NCI-H2227 treated with DMSO at 0.1 percent for 48 hours (cell line): ENCODE results near the gene UTY.
"Not testable (repeated sequence)": the region's sequence is repeated elsewhere in the genome, so short reads cannot be mapped to it uniquely, and the experiment has no call there.

Source experiments
- DNase-seq: peaks from one replicate; lab custom pipeline; 2025; lab: John Stamatoyannopoulos, UW

UTY gene

DNA sequence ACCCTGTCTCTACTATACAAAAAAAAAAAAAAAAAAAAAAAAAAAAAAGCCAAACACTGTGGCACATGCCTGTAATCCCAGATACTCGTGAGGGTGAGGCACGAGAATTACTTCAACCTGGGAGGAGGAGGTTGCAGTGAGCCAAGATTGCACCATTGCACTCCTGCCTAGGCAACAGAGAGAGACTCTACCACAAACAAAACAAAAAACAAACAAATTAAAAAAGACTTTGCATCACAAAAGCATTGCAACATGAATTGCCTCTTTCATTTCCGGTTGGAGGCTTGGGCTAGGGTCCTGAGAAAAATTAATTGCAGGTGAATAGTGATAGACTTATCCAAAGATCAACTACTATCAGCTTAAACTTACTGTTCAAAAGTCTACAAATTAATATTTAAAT, 180.4 kb downstream of the UTY start:
- no peak for DNase-seq

DNA sequence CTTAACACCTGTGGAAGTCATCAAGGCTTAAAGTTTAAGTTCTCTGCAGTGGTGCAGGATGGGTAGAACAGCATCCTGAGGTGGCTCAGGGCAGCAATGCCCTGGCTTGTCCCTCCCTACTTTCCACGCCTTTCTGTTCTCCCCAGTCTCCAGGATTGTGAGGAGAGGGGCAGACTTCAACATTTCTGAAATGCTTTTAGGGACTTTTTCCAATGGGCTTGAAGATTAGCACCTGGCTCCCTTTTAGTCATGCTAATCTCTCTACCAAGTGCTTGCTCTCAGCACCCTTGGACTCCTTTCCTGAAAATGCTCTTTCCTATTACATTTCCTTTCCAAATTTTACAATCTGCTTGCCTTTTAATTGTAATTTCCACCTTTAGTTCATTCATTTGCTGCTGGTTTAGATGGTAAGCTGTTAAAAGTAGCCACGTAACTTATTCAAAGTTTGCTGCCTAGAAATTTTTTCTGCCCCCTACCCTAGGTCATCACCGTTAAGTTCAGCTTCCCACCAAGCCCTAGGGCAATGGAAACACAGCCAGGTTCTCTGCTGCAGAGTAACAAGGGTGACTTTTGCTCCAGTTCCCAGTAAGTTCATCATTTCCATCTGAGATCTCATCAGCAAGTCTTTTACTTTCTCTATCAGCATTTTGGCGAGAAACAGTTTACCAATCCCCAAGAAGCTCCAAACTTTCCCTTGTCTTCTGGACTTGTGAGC, 183.5 kb downstream of the UTY start:
- no peak for DNase-seq

DNA sequence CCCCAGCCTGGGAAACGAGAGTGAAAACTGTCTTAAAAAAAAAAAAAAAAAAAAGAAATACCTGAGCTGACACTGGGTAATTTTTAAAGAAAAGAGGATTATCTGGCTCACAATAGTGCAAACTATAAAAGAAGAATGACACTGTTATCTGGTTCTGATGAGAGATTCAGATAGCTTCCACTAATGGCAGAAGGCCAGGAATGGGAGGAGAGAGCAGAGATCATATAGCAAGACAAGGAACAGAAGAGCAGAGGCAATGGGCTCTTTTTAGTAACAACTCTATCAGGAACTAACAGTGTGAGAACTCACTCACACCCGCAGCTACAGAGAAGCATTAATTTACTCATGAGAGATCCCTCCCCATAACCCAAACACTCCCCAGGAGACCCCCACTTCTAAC, 184.8 kb downstream of the UTY start:
- no peak for DNase-seq

DNA sequence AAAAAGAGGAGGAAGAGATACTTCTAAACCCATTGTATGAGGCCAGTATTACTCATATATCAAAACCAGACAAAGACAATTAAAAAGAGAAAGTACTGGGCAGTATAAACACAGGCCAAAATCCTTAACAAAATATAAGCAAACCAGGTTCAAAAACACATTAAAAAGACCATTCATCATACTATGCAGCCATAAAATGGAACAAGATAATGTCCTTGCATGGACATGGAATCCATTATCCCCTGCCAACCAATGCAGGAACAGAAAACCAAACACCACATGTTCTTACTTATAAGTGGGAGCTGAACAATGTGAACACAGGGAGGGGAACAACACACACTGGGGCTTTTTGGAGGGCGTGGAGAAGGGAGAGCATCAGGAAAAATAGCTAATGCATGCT, 188.6 kb downstream of the UTY start:
- no peak for DNase-seq

DNA sequence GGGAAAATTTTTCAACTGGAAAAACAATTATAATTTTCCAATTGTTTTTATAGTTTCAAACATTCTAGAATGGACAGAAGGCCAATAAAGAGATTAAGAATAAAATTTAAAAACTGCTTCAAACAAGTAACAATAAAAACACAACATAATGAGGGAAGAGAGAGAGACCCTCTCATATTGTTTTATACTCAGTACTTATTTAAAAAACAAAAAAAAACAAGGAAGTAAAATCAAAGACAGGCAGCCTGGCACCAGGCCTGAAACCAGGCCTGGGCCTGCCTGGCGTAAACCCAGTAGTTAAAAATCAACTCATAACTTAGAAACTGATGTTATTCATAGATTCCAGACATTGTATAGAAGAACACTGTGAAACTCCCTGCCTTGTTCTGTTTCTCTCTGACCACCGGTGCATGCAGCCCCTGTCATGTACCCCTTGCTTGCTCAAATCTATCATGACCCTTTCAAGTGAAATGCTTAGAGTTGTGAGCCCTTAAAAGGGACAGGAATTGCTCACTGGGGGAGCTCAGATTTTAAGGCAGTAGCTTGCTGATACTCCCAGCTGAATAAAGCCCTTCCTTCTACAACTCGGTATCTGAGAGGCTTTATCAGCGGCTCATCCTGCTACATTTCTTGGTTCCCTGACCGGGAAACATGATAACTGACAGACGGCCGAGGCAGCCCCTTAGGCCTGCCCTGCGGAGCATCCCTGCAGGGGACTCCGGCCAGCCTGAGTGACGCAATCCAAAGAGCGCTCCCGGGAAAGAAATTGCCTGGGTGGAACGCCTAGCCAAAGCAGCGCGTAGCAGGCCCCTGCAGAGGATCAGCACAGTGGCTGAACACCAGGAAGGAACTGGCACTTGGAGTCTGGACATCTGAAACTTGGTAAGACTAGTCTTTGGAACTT, 197.4 kb downstream of the UTY start:
- DNase-seq, result not testable (repeated sequence)

DNA sequence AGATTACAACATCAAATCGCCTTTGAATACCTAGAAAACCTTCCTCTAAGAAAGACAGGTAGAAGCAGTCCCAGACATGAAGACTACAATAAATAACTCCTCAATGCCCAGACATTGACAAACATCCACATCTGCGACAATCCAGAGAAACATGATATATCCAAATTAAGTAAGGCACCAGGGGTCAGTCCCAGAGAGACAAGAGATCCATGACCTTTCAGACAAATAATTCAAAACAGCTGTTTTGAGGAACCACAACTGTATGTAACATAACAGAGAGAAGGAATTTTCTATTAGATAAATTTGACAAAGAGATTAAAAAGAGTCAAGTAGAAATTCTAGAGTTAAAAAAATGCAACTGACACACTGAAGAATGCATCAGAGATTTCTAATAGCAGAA, 200.3 kb downstream of the UTY start:
- no peak for DNase-seq

DNA sequence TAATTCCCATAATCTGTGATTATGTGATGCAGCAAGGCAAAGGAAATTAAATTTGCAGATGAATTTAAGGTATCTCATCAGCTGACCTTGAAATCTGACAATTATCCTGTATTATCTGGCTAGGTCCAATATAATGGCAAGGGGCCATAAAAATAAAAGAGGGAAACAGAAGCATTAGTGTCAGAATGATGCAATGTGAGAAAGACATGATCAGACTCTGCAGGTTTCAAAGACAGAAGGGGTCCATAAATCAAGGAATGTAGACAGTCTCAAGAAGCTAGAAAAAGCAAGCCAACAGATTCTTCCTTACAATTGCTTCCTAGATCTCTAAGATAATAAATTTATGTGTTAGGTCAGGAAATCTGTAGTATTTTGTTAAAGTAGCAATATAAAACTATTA, 208.1 kb downstream of the UTY start:
- DNase-seq, result no peak

DNA sequence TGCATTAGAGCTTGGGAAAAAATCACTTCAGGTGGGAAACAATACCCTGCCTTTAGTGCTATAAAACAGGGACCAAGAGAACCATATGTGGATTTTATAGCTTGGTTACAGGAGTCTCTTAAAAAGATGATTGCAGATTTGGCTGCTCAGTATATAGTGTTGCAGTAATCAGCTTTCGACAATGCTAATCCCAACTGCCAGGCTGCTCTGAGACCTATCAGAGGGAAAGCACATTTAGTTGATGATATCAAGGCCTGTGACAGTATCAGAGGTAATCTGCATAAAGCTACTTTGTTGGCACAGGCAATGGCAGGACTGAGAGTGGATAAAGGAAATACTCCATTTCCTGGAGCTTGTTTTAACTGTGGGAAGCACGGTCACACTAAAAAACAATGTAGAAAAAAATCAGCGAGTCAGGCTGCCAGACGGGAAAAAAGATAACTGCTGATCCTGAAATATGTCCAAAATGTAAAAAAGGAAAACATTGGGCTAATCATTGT, 225.8 kb downstream of the UTY start:
- DNase-seq, result not testable (repeated sequence)

DNA sequence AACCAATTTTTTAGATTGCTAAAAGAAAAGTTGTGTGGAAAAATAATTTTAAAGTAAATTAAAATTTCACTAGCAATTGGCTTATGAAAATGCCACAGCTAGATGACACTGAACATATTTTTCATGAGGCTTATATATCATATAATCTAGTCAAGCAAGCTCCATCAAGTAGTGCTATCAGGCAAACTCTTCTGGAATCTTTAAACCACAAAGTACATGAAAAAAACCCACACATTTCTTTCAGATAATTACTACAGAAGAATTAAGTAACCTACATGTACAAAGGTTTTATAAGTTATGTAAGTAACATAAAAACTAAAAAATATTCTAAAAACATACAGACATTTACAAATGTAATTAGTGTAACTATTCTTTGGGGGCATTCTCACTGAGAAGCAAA, 229.4 kb downstream of the UTY start:
- DNase-seq, result no peak

DNA sequence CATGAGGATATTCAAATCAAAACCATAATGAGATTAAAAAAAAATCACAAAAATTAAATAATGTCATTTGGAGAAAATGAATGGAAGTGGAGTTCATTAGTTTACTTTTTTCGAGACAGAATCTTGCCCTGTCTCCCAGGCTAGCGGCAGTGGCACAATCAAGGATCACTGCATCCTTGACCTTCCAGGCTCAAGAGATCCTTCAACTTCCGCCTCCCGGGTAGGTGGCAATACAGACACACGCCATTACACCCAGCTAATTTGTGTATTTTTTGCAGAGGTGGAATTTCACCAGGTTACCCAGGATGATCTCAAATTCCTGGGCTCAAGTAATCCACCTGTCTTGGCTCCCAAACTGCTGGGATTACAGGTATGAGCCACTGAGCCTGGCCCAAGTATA, 236.1 kb downstream of the UTY start:
- DNase-seq, result no peak

DNA sequence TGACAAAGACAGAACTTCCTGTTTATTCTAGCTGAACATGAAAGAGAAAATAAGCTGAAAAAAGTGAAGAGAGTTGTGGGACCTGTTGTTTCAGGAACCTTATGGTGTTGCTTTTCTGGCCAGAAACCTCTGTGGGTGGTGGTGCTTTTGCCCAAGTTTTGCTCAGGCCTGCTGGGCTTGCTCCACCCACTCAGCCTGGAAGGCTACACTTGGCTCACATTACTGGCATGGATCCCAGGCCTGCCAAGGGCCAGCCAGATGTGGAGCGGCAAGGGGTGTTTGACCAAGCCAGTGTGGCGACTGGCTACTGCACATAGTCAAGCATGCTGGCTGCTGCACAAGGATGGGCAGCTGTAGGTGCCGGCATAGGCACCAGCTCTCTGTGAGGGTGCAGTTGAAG, 245.9 kb downstream of the UTY start:
- no peak for DNase-seq

DNA sequence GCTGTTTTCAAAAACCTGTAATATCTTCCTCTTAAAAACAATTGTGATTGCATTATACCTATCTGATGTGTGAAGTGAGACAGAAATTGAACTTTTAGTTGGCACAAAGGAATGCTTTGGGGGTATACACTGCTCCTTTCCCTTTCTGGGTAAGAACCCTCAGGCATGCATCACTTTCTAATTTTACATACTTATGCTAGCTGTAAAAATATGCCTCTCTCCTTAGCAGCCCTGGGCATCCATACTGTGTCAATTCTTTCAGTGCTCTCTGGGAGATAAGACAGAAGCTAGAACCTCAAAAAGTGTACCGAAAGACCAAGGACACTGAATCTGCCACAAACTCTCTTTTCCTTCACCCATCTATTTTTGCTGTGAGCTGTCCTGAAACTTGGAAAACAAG, 246.7 kb downstream of the UTY start:
- no peak for DNase-seq

DNA sequence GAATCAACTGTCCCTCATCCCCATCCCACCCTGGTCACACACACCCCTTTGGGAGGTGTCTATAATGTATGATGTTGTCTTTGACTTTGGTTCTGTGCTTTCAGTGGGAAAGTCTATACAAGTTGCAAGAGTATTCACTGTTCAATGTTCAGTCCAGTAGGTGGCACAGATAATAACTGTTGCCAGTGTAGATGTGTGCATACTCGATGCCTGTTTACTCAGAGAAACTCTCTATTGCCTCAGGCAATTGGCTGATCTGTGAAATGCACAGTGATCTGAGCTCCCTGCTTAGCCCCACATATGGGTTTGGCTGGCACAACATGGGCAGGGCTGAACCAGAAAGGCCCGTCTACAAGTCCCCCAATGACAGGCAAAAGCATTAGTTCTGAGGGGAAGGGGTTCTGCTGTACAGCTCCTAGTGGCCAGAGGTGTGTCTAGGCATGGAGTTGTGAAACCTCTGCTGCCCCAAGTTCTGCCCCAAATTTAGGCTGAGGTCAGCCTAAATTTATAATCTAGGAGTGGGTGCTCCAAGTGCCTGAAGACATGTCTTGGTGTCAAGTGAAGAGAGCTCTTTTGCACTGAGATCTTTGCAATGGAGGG, 252.4 kb downstream of the UTY start:
- DNase-seq, result no peak

DNA sequence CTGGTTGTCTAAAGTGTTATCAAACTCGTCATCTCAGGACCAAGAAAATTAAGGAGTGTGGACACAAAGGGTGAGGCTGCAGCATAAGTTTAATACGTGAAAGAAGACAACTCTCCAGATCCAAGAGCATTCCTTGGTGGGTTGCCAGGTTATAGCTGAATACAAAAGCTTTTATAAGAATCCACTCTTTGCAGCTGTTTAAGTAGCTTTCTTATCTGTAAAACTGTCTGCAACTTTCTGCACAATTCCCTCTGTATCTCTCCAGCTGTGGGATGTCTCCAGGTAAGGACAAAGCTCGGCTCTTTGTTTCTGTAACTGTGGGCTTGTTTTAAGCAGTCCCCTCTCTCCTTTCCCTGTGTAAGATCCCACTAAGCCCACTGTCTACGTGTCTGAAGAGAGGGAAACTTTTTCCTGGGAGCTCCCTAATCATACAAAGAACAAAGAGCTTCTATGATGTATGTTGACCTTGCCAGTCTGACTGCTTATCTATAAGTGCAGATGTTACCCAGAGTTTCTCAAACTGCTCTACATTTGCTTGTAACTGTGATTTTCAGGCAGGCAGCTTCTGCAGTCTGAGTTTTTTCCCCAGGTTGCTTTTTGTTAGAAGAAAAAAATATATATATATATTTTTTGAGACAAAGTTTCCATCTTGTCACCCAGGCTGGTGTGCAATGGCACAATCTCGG, 268.7 kb downstream of the UTY start:
- no peak for DNase-seq

DNA sequence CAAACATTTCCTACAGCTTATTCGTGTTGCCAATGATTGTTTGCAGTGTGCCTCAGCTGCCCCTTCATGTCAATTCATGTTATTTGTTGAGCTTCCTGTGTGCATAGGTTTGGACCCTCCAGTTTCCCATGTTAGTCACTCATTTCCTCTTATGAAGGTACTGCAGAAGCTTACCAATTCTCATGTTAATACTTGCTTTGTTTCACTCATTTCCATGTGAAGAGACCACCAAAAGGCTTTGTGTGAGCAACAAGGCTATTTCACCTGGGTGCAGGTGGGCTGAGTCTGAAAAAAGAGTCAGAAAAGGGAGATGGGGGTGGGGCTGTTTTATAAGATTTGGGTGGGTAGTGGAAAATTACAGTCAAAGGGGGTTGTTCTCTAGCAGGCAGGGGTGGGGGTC, 274.6 kb downstream of the UTY start:
- no peak for DNase-seq
